H1 (cell line): ENCODE results near the gene P3H3. TPM values are rescaled to one million over a fixed set of nuclear protein-coding genes. Genes with fewer than 3 reads are reported as not detected.

ENCODE experiments used
- CTCF ChIA-PET: fragments of 300-600 bp; sonication (Branson Sonifier 250); formaldehyde crosslinking; loops from one replicate; lab custom pipeline; 2021; ENCODE audit not compliant: partially characterized antibody; lab: Charles Lee
- POLR2A ChIA-PET: fragments of 300-600 bp; sonication (Branson Sonifier 250); formaldehyde crosslinking; loops from one replicate; lab custom pipeline; 2021; ENCODE audit warnings: inconsistent platforms; ENCODE audit not compliant: partially characterized antibody; lab: Charles Lee
- DNase-seq, 2 experiments: peaks; one replicate each; pipeline versions ENCODE4 v3.0.0 to v3.0.0-alpha.2; 2010 to 2022; ENCODE audit warnings: low spot score in 2 of 2, low read depth in 1 of 2, mixed read lengths in 1 of 2
- FAIRE-seq: peaks from 2 replicates; lab custom pipeline; 2011; peaks lifted over from hg19 to GRCh38; lab: Jason Lieb, UNC
- H2AFZ ChIP-seq: 2 replicates; pipeline ENCODE4 v1.8.1; 2012; ENCODE audit warnings: low read length, inconsistent platforms
- H2AK5ac ChIP-seq: 2 replicates; pipeline ENCODE4 v1.6.1; 2013; ENCODE audit warnings: low read depth, low read length
- H2BK120ac ChIP-seq: replicated peaks from 2 replicates; pipeline ENCODE3; 2013; ENCODE audit warnings: low read depth, low read length, inconsistent platforms
- H2BK12ac ChIP-seq: 2 replicates; pipeline ENCODE4 v1.6.1; 2013; ENCODE audit warnings: low read depth, low read length
- H2BK15ac ChIP-seq: 2 replicates; pipeline ENCODE4 v1.6.1; 2013; ENCODE audit warnings: low read length
- H2BK20ac ChIP-seq: 2 replicates; pipeline ENCODE4 v1.6.1; 2013; ENCODE audit warnings: low read length
- H2BK5ac ChIP-seq: 2 replicates; pipeline ENCODE4 v1.6.1; 2013; ENCODE audit warnings: low read depth, low read length
- H3K14ac ChIP-seq: 2 replicates; pipeline ENCODE4 v1.6.1; 2013; ENCODE audit warnings: inconsistent platforms; ENCODE audit not compliant: insufficient read length
- H3K18ac ChIP-seq: 2 replicates; pipeline ENCODE4 v1.6.1; 2013; ENCODE audit warnings: low read length; ENCODE audit errors: extremely low read depth
- H3K23ac ChIP-seq: 2 replicates; pipeline ENCODE4 v1.6.1; 2013; ENCODE audit warnings: inconsistent platforms; ENCODE audit not compliant: insufficient read length
- H3K23me2 ChIP-seq: 2 replicates; pipeline ENCODE4 v1.6.1; 2013; ENCODE audit warnings: low read depth, low read length
- H3K27ac ChIP-seq: 2 replicates; pipeline ENCODE4 v1.6.1; 2011; ENCODE audit warnings: low read depth, low read length, inconsistent platforms
- H3K27me3 ChIP-seq, 4 experiments: replicated peaks in 1 of 4; 1 replicate in 1 of 4; 2 replicates in 3 of 4; pipeline versions ENCODE4 v1.6.1 to v1.8.1; 2011 to 2013; ENCODE audit warnings: low read length in 3 of 4, mild to moderate bottlenecking in 3 of 4, inconsistent platforms in 2 of 4, mixed read lengths in 2 of 4, moderate library complexity in 1 of 4; ENCODE audit not compliant: control insufficient read depth in 3 of 4, insufficient read depth in 3 of 4; ENCODE audit errors: extremely low read depth in 1 of 4
- H3K36me3 ChIP-seq, 4 experiments: 2 replicates each; pipeline versions ENCODE4 v1.6.1 to v1.8.1; 2011 to 2013; ENCODE audit warnings: mild to moderate bottlenecking in 4 of 4, low read length in 3 of 4, moderate library complexity in 2 of 4, control low read depth in 1 of 4, inconsistent platforms in 1 of 4; ENCODE audit not compliant: insufficient read depth in 4 of 4, control insufficient read depth in 2 of 4
- H3K4ac ChIP-seq: replicated peaks from 2 replicates; pipeline ENCODE3; 2013; ENCODE audit warnings: low read length, low read depth, mixed read lengths, inconsistent platforms; ENCODE audit not compliant: insufficient read length
- H3K4me1 ChIP-seq, 4 experiments: replicated peaks in 1 of 4; 1 replicate in 1 of 4; 2 replicates in 3 of 4; pipeline versions ENCODE4 v1.6.1 to v1.8.1; 2011 to 2013; ENCODE audit warnings: low read length in 3 of 4, inconsistent platforms in 2 of 4, mixed read lengths in 1 of 4; ENCODE audit not compliant: insufficient read depth in 4 of 4, control insufficient read depth in 3 of 4
- H3K4me2 ChIP-seq, 2 experiments: 2 replicates each; pipeline versions ENCODE4 v1.6.1 to v1.8.1; 2011 to 2013; ENCODE audit warnings: low read depth in 2 of 2, low read length in 2 of 2, control low read depth in 1 of 2, inconsistent platforms in 1 of 2, mild to moderate bottlenecking in 1 of 2; ENCODE audit not compliant: insufficient read depth in 1 of 2
- H3K4me3 ChIP-seq, 4 experiments: fragments of 200-600, 300-600 bp in 1 of 4; sonication (generic), shearing (Covaris generic), sonication (Bioruptor Twin) in 1 of 4; 2 replicates each; pipeline versions ENCODE4 v1.5.1 to v1.8.1; 2011 to 2016; ENCODE audit warnings: low read length in 4 of 4, low read depth in 3 of 4, control low read depth in 2 of 4, inconsistent platforms in 2 of 4, mild to moderate bottlenecking in 2 of 4, mixed read lengths in 1 of 4, moderate library complexity in 1 of 4; ENCODE audit not compliant: insufficient read depth in 2 of 4; ENCODE audit errors: extremely low read depth in 1 of 4
- H3K56ac ChIP-seq: replicated peaks from 2 replicates; pipeline ENCODE3; 2013; ENCODE audit warnings: low read depth, mild to moderate bottlenecking, mixed read lengths, low read length, inconsistent platforms; ENCODE audit not compliant: insufficient read length
- H3K79me1 ChIP-seq: 2 replicates; pipeline ENCODE4 v1.6.1; 2013; ENCODE audit warnings: low read depth, low read length, control low read depth
- H3K79me2 ChIP-seq, 2 experiments: 2 replicates each; pipeline versions ENCODE4 v1.6.1 to v1.8.1; 2012 to 2013; ENCODE audit warnings: low read length in 2 of 2, mild to moderate bottlenecking in 2 of 2, inconsistent platforms in 1 of 2; ENCODE audit not compliant: insufficient read depth in 2 of 2, control insufficient read depth in 1 of 2
- H3K9ac ChIP-seq, 4 experiments: replicated peaks in 1 of 4; 1 replicate in 1 of 4; 2 replicates in 3 of 4; pipeline versions ENCODE4 v1.6.1 to v1.8.1; 2011 to 2013; ENCODE audit warnings: low read depth in 3 of 4, low read length in 3 of 4, control low read depth in 2 of 4, mild to moderate bottlenecking in 2 of 4, moderate library complexity in 2 of 4, inconsistent platforms in 1 of 4; ENCODE audit errors: extremely low read depth in 1 of 4
- H3K9me3 ChIP-seq, 2 experiments: 2 replicates each; pipeline versions ENCODE4 v1.6.1 to v1.8.1; 2012 to 2013; ENCODE audit warnings: mild to moderate bottlenecking in 2 of 2, moderate library complexity in 2 of 2, control low read depth in 1 of 2, inconsistent platforms in 1 of 2, low read depth in 1 of 2, low read length in 1 of 2, mixed read lengths in 1 of 2; ENCODE audit not compliant: insufficient read depth in 2 of 2
- H4K20me1 ChIP-seq, 2 experiments: replicated peaks in 1 of 2; 2 replicates each; pipeline versions ENCODE3 to v1.8.1; 2011 to 2013; ENCODE audit warnings: inconsistent platforms in 2 of 2, low read length in 2 of 2, mild to moderate bottlenecking in 1 of 2; ENCODE audit not compliant: insufficient read depth in 2 of 2, control insufficient read depth in 1 of 2
- H4K5ac ChIP-seq: 2 replicates; pipeline ENCODE4 v1.6.1; 2013; ENCODE audit warnings: low read length, low read depth, mixed read lengths, inconsistent platforms; ENCODE audit not compliant: insufficient read length
- H4K8ac ChIP-seq: 2 replicates; pipeline ENCODE4 v1.8.0; 2013; ENCODE audit warnings: mild to moderate bottlenecking, moderate library complexity, low read length, inconsistent platforms; ENCODE audit not compliant: insufficient read depth; ENCODE audit errors: extremely low read depth
- H4K91ac ChIP-seq: replicated peaks from 2 replicates; pipeline ENCODE3; 2013; ENCODE audit warnings: low read length, mixed read lengths, inconsistent platforms; ENCODE audit not compliant: insufficient read length
- ASH2L ChIP-seq: fragments of 200-600, 300-600 bp; sonication (generic); IDR thresholded peaks from one replicate; pipeline ENCODE4 v1.7.1; 2017; ENCODE audit warnings: low read length
- EZH2 ChIP-seq: fragments of 200-600 bp; sonication (generic); IDR thresholded peaks from 2 replicates; pipeline ENCODE4 v1.7.1; 2012; ENCODE audit warnings: low read depth, mild to moderate bottlenecking, moderate library complexity, low read length, inconsistent platforms; ENCODE audit not compliant: severe bottlenecking
- GTF2F1 ChIP-seq: IDR thresholded peaks from 2 replicates; pipeline ENCODE4 v1.6.1; 2012; ENCODE audit warnings: low read depth, low read length, improper control_type of control experiment, borderline replicate concordance
- HDAC2 ChIP-seq, 2 experiments: fragments of 300-600 bp in 1 of 2; sonication (generic) in 1 of 2; IDR thresholded peaks; 2 replicates each; pipeline ENCODE4 v1.6.1; 2011 to 2012; ENCODE audit warnings: low read depth in 2 of 2, low read length in 2 of 2, mild to moderate bottlenecking in 2 of 2, moderate library complexity in 2 of 2, borderline replicate concordance in 1 of 2, inconsistent platforms in 1 of 2
- RFX5 ChIP-seq: IDR thresholded peaks from 2 replicates; pipeline ENCODE4 v1.6.1; 2011; ENCODE audit warnings: low read depth, low read length, improper control_type of control experiment, borderline replicate concordance
- SAP30 ChIP-seq: fragments of 300-600 bp; sonication (generic); IDR thresholded peaks from 2 replicates; pipeline ENCODE4 v1.7.1; 2012; ENCODE audit warnings: low read length, moderate library complexity, mild to moderate bottlenecking, inconsistent platforms; ENCODE audit not compliant: insufficient read depth, insufficient replicate concordance
- SP1 ChIP-seq: IDR thresholded peaks from 2 replicates; pipeline ENCODE4 v1.6.1; 2011; ENCODE audit warnings: low read depth, low read length
- SRF ChIP-seq: IDR thresholded peaks from 2 replicates; pipeline ENCODE4 v1.6.1; 2011; ENCODE audit warnings: mild to moderate bottlenecking, low read depth, low read length, moderate library complexity
- SUZ12 ChIP-seq: fragments of 200-600 bp; sonication (generic); IDR thresholded peaks from 2 replicates; pipeline ENCODE4 v1.6.1; 2012; ENCODE audit warnings: mild to moderate bottlenecking, inconsistent platforms, low read length, moderate library complexity, mixed read lengths
- TAF7 ChIP-seq: optimal IDR thresholded peaks from 2 replicates; pipeline ENCODE3; 2011; ENCODE audit warnings: low read depth, mild to moderate bottlenecking, inconsistent platforms, low read length, moderate library complexity, borderline replicate concordance
- WGBS, 2 experiments: shearing (Covaris generic) in 1 of 2; methylation state at CpG; one replicate each; pipeline versions ENCODE4 v1.1.6 to v1.1.7; 2013 to 2015; ENCODE audit warnings: low lambda C conversion rate in 2 of 2, mixed read lengths in 2 of 2, inconsistent platforms in 1 of 2, low coverage in 1 of 2, missing lambda C conversion rate in 1 of 2; ENCODE audit not compliant: insufficient replicate concordance in 2 of 2, insufficient coverage in 1 of 2, insufficient read length in 1 of 2; ENCODE audit errors: extremely low coverage in 1 of 2, missing lambda C conversion rate in 1 of 2; 5-methylcytosine and 5-hydroxymethylcytosine counted together
- polyA plus RNA-seq, 7 experiments: library from polyadenylated mRNA; depleted of rRNA in 3 of 7; stranded (reverse) in 5 of 7; unstranded in 2 of 7; fragments of >200 nt in 5 of 7; fragments of 200-250 nt in 2 of 7; gene quantifications; 1 replicate in 5 of 7; 2 replicates in 1 of 7; 4 replicates in 1 of 7; pipeline versions ENCODE4 v1.2.1 to v1.2.3, GENCODE V29; 2011 to 2013; ENCODE audit warnings: missing spikeins in 2 of 7, mixed read lengths in 2 of 7
- total RNA-seq: library from RNA; stranded (reverse); fragmentation: NEBNext Ultra II Directional; extraction: Animal tissue kit (Norgen Biotek cat#: 25700); gene quantifications from 2 replicates; pipeline ENCODE4 v1.2.1, GENCODE V29; 2021
- TF ChIP-seq, protein P1 (sequence below): IDR thresholded peaks from 2 replicates; pipeline ENCODE4 v1.6.1; 2011; ENCODE audit warnings: low read depth, mild to moderate bottlenecking, low read length; ENCODE audit not compliant: insufficient read depth

P3H3 gene
- total and polyA plus RNA-seq, 2 of the 8 experiments (the other 6 are each of a cell fraction or from before 2014, with no cell fraction given): 22.9 to 43.5 TPM

DNA sequence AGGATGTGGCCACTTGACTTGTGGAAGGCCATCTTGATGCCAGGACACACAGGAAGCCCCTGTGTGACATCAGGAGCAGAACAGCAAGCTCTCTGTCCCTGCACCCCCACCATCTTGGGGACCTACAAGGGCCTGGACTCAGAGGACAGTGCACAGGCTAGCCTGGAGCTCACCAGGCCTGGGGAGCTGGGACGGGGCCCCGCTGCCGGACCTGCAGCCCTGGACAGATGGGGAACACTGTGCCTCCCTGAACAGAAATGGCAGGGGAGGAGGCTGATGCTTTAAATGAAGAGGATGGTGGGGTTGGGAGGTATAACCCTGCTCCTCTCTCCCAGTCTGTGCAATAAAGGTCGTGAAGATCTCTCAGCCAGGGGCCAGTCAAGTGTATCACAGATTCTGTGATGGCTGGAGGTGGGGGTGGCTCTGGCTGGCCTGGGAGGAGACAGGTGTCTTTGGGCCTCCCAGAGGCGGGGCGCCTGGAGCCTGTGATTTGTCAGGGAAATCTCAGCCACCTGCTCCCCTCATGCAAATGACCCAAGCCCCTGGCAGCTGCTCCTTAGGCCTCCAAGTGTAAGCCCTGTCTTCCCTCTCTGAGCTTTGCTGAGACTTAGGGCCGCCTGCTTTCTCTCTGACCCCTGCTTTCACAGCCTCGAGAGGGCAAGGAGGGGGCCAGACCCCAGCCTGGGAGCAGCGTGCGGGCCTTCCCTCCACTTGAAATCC is 11.4 kb downstream of the P3H3 start:
- H3K4ac ChIP-seq: no peak overlapping the region
- TF ChIP-seq ASH2L (no peak), SRF (no peak), HDAC2 (IDR thresholded peaks at IDR 0.05; ENCODE audit: borderline replicate concordance in 1 of 2, low read depth in 2 of 2, low read length in 2 of 2) (no peak), SP1 (no peak), EZH2 (no peak), TAF7 (no peak), SUZ12 (no peak), SAP30 (no peak), GTF2F1 (no peak), RFX5 (no peak)
- TF ChIP-seq, protein P1, sequence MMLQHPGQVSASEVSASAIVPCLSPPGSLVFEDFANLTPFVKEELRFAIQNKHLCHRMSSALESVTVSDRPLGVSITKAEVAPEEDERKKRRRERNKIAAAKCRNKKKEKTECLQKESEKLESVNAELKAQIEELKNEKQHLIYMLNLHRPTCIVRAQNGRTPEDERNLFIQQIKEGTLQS: no peak

More for the DNA sequence above, 11.4 kb downstream of the P3H3 start:
- no peak overlapping the region; the same call in 1 of the 2 replicates for H2BK5ac ChIP-seq
- FAIRE-seq (no peak), DNase-seq (no peak)
- no peak overlapping the region for H3K9ac ChIP-seq
- H3K4me1 ChIP-seq: peaks cover 0 to 3% (median 2%) of the 10 kb centered on the region in 4 experiments; a peak in 1 of 7 replicates
- H3K14ac ChIP-seq: no peak overlapping the region
- no peak overlapping the region for H4K8ac ChIP-seq
- H3K27me3 ChIP-seq: no peaks in the 10 kb centered on the region
- no peak overlapping the region for H4K91ac ChIP-seq
- no peaks in the 10 kb centered on the region for H3K23me2 ChIP-seq
- no peak overlapping the region for H2BK120ac ChIP-seq
- WGBS, 2 experiments: 75% methylated on average over 10 of the region's 10 CpGs; no CpG with 5 or more reads in 1 of the 2 experiments
- H3K36me3 ChIP-seq: peaks cover 16 to 51% (median 36%) of the 10 kb centered on the region in 4 experiments
- CTCF ChIA-PET: interaction anchor here (0.8 to 23.7 kb wide), 11 partner anchors 6 to 221 kb away, joined by 3 to 532 read pairs (median 5); partner anchors contain the start of genes CD4, CDCA3, GNB3 and LAG3
- H4K5ac ChIP-seq: no peak overlapping the region
- no peak overlapping the region for H2BK15ac ChIP-seq
- POLR2A ChIA-PET: interaction anchor here (0.8 to 27.1 kb wide), 11 partner anchors 6 to 305 kb away, joined by 3 to 588 read pairs (median 6); partner anchors contain the start of genes C12orf57, CDCA3, GAPDH and GNB3
- H2AK5ac ChIP-seq: no peak overlapping the region
- H3K79me2 ChIP-seq: no peaks in the 10 kb centered on the region
- no peak overlapping the region for H3K18ac ChIP-seq
- H3K4me3 ChIP-seq: no peak overlapping the region
- H3K56ac ChIP-seq: no peak overlapping the region
- H3K23ac ChIP-seq: no peak overlapping the region
- H3K9me3 ChIP-seq: no peaks in the 10 kb centered on the region
- H2AFZ ChIP-seq: no peak overlapping the region
- no peak overlapping the region for H2BK20ac ChIP-seq
- no peak overlapping the region for H2BK12ac ChIP-seq
- H4K20me1 ChIP-seq: peaks cover 7 to 8% of the 10 kb centered on the region in 2 experiments
- no peak overlapping the region for H3K27ac ChIP-seq
- H3K79me1 ChIP-seq: no peaks in the 10 kb centered on the region
- no peak overlapping the region for H3K4me2 ChIP-seq
